NB4 (cell line): ENCODE measurements around the gene IFRD1.
A peak's percentile ranks its signal among the peaks of the same experiment; 100 is the strongest.

Experiments
- DNase-seq: peaks from one replicate; pipeline ENCODE4 v3.0.0; 2010; ENCODE audit warnings: low read depth
- H3K4me3 ChIP-seq: one replicate; pipeline ENCODE4 v1.5.1; 2011; ENCODE audit warnings: mild to moderate bottlenecking, low read depth, low read length, moderate library complexity
- MYC ChIP-seq: IDR thresholded peaks from 2 replicates; pipeline ENCODE4 v1.6.1; 2011; ENCODE audit warnings: low read depth, low read length
- POLR2A ChIP-seq: IDR thresholded peaks from 2 replicates; pipeline ENCODE4 v1.6.1; 2011; ENCODE audit warnings: mild to moderate bottlenecking; ENCODE audit not compliant: insufficient read length; ENCODE audit errors: extremely low read depth
- TF ChIP-seq, protein P1 (sequence below): IDR thresholded peaks from one replicate; pipeline ENCODE4 v1.5.1; 2012; ENCODE audit warnings: low read depth, low read length
- TF ChIP-seq, protein P2 (sequence below): IDR thresholded peaks from 2 replicates; pipeline ENCODE4 v1.6.1; 2011; ENCODE audit warnings: low read depth, low read length

The IFRD1 gene, protein sequence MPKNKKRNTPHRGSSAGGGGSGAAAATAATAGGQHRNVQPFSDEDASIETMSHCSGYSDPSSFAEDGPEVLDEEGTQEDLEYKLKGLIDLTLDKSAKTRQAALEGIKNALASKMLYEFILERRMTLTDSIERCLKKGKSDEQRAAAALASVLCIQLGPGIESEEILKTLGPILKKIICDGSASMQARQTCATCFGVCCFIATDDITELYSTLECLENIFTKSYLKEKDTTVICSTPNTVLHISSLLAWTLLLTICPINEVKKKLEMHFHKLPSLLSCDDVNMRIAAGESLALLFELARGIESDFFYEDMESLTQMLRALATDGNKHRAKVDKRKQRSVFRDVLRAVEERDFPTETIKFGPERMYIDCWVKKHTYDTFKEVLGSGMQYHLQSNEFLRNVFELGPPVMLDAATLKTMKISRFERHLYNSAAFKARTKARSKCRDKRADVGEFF

DNA sequence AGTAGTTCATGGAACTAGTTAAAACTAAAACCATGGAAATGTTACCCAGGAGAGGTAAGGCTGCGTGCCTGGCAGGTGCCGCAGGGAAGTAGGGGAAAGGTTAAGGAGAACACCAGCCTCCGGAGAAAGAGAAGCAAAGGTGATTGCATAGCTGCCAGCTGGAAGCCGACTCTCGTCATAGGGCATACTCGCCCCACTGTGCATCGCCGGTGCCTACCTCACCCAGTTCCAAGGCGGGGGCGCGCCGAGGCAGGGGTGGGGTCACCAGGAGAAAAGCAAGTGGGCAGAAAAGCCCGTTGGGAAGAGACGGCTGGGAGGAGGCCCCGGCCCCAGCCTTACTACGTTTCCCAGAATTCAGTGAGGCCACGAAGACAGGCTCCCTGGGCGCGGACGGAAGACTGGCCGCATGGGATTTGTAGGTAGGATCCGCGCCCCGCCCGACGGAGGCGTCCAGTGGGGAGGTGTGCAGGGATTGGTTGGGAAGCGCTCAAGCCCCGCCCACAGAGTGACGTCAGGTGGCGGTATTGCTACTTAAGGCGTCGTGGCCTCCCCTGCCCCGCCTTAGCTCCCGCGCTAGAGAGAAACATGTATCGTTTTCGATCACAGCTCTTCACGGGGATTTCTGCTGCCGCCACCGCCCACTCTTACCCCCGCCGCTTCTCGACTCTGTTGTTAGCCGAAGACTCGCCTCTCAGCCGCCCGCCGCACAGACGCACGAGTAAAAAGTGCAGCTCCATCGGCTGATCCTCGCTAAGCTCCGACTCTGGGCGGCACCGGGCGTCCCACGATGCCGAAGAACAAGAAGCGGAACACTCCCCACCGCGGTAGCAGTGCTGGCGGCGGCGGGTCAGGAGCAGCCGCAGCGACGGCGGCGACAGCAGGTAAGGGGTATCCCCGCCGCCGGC is at the start of gene IFRD1:
TSS of gene IFRD1 (plus strand) at position 559 of the 905 bp plus-strand sequence. CDS start at position 788, 229 bp downstream.
- peak; percentile 100 for DNase-seq
- H3K4me3 ChIP-seq = peak within 1 kb of the TSS; percentile 81
- peak; percentile 99 for TF ChIP-seq POLR2A
- TF ChIP-seq, protein P1, sequence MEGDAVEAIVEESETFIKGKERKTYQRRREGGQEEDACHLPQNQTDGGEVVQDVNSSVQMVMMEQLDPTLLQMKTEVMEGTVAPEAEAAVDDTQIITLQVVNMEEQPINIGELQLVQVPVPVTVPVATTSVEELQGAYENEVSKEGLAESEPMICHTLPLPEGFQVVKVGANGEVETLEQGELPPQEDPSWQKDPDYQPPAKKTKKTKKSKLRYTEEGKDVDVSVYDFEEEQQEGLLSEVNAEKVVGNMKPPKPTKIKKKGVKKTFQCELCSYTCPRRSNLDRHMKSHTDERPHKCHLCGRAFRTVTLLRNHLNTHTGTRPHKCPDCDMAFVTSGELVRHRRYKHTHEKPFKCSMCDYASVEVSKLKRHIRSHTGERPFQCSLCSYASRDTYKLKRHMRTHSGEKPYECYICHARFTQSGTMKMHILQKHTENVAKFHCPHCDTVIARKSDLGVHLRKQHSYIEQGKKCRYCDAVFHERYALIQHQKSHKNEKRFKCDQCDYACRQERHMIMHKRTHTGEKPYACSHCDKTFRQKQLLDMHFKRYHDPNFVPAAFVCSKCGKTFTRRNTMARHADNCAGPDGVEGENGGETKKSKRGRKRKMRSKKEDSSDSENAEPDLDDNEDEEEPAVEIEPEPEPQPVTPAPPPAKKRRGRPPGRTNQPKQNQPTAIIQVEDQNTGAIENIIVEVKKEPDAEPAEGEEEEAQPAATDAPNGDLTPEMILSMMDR = no peak
- TF ChIP-seq, protein P2, sequence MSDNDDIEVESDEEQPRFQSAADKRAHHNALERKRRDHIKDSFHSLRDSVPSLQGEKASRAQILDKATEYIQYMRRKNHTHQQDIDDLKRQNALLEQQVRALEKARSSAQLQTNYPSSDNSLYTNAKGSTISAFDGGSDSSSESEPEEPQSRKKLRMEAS = peak; percentile 22
- peak; percentile 32 for TF ChIP-seq MYC

DNA sequence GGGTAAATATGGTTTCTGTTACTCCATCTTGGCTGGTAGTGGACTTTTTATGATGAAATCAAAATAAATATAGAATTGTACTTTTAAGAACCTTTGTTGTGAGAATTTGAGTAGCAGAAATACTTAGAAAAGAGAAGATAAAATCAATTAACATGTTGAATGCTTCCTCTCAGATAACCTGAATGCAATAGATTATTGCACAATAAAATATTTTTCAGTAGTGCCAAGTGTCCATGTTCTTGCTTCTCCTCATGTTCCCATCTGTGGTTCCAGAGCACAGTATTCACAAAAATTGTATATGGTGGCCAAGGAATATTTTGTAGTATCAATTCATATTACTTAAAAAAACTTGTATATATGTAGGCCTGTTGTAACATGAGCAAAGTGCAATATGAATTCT is 45.9 kb upstream of the IFRD1 start:
- no peak overlapping the region for H3K4me3 ChIP-seq
- no peak for DNase-seq
- TF ChIP-seq, protein P1 = no peak
- TF ChIP-seq POLR2A (no peak), MYC (no peak)
- TF ChIP-seq, protein P2 = no peak

DNA sequence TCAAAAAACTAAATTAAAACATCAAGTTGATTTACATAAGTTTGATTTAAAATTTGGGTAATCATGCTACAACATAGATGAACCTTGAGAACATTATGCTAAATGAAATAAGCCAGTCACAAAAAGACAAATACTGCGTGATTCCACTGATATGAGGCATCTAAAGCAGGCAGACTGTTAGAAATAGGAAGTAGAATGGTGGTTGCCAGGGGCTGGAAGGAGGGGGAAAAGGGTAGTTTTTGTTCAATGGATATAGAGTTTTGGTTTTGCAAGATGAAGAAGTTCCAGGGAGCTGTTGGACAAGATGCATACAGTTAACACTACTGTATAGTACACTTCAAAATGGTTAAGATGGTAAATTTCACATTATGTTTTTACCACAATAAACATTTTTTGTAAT is 45.0 kb upstream of the IFRD1 start:
- peak; percentile 37 for DNase-seq
- no peak overlapping the region for H3K4me3 ChIP-seq
- TF ChIP-seq MYC (no peak), POLR2A (no peak)
- TF ChIP-seq, protein P2 = no peak
- TF ChIP-seq, protein P1 = no peak

DNA sequence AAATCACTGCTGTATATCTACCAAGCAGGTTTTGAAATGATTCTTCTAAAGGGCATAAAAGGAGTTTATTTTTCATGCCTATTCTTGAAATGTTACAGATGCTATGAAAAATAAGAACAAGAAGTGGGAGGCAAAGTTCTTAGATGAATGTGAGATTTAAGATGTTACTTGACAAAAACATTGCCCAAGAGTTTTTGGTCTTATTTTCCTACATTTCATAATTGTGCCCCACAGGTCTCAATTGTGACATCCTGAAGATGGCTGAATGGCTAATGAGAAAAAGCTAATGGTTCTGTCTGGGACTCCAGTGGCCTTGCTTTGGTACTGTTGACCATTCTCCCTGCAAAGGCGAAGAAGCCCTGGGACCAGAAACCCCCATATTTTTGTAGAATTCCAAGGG is 43.0 kb upstream of the IFRD1 start:
- H3K4me3 ChIP-seq = no peak overlapping the region
- no peak for DNase-seq
- no peak for TF ChIP-seq POLR2A

DNA sequence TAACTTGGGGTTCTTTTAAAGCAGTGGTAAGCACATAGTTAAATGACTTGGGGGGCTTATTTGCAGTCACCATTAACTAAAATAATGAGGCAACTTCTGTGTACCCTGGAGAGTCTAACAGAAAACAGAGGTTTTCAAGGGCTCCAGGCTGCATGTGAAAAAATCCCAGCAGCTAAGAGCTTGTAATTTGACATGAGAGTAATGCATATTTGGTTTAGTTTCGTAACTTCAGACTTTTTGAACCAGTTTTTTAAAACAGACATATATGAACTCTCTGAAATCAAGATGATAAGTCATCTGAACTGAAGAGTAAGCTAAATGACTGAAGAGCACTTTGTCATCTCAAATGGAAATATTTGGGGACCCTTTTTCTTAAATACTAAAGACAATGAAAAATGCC is 40.2 kb upstream of the IFRD1 start:
- DNase-seq = no peak
- no peak overlapping the region for H3K4me3 ChIP-seq
- TF ChIP-seq, protein P2 = no peak
- no peak for TF ChIP-seq MYC

DNA sequence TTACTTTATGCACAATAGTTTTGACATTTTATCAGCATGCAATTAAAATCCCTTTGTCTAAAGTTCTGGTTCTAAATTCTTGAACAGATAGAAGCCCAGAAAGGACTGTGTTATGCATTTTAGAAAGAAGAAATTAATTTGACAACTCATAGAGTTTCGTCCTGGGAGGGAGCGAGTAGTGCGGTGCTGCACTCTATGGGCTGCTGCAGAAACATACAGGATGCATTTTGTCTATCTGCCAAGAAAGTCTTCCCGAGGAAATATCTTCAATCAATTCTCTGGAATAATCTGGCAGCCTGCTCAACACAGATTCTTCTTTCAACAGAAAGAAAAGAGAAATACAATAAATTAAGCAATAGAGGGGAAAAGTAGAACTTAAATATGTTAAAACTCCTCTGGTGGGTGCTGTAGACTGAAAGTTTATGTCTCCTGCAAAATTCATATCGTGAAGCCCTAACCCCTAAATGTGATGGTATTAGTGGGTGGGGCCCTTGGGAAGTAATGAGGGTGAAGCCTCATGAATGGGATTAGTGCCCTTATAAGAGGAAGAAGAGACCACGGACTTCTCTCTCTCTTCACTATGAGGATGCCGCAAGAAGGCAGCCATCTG is 39.0 kb upstream of the IFRD1 start:
- DNase-seq = peak; percentile 43
- TF ChIP-seq, protein P1 = peak; percentile 46
- TF ChIP-seq MYC = no peak

More for the DNA sequence above, 39.0 kb upstream of the IFRD1 start:
- no peak overlapping the region for H3K4me3 ChIP-seq
